MM.1S (cell line): Measurements from ENCODE around the gene FHL1.

ENCODE experiments used
- DNase-seq: peaks from one replicate; pipeline ENCODE4 v3.0.0-alpha.2; 2015
- H2AFZ ChIP-seq: fragments of 300-600 bp; sonication (generic); 2 replicates; pipeline ENCODE4 v1.6.0; 2016; ENCODE audit warnings: antibody characterized with exemption, low read length
- H3F3A ChIP-seq: fragments of 300-600 bp; sonication (generic); 2 replicates; pipeline ENCODE4 v1.6.1; 2016; ENCODE audit warnings: mild to moderate bottlenecking, antibody characterized with exemption, low read length, moderate library complexity, mixed read lengths; ENCODE audit not compliant: insufficient read depth
- H3K27ac ChIP-seq: fragments of 300-600 bp; sonication (generic); 2 replicates; pipeline ENCODE4 v1.5.1; 2016; ENCODE audit warnings: mild to moderate bottlenecking, low read length
- H3K27me3 ChIP-seq: fragments of 300-600 bp; sonication (generic); replicated peaks from 2 replicates; pipeline ENCODE4 v1.6.0; 2016; ENCODE audit warnings: low read length; ENCODE audit not compliant: insufficient read depth
- H3K36me3 ChIP-seq: fragments of 300-600 bp; sonication (generic); replicated peaks from 2 replicates; pipeline ENCODE4 v1.6.1; 2016; ENCODE audit warnings: mild to moderate bottlenecking, low read length, mixed read lengths; ENCODE audit not compliant: insufficient read depth
- H3K4me1 ChIP-seq: fragments of 300-600 bp; sonication (generic); 2 replicates; pipeline ENCODE4 v1.6.1; 2016; ENCODE audit warnings: low read length, mixed read lengths
- H3K4me2 ChIP-seq: fragments of 300-600 bp; sonication (generic); 2 replicates; pipeline ENCODE4 v1.6.0; 2016; ENCODE audit warnings: low read depth, low read length
- H3K4me3 ChIP-seq: fragments of 300-600 bp; sonication (generic); 2 replicates; pipeline ENCODE4 v1.5.1; 2016; ENCODE audit warnings: low read length, mixed read lengths
- H3K79me2 ChIP-seq: fragments of 300-600 bp; sonication (generic); 2 replicates; pipeline ENCODE4 v1.6.1; 2016; ENCODE audit warnings: mixed run types, low read length, mixed read lengths
- H3K9ac ChIP-seq: fragments of 300-600 bp; sonication (generic); 2 replicates; pipeline ENCODE4 v1.6.1; 2016; ENCODE audit warnings: low read length, mixed read lengths
- H3K9me2 ChIP-seq: fragments of 300-600 bp; sonication (generic); replicated peaks from 2 replicates; pipeline ENCODE4 v1.6.1; 2016; ENCODE audit warnings: mild to moderate bottlenecking, low read length, mixed read lengths; ENCODE audit not compliant: insufficient read depth
- H3K9me3 ChIP-seq: fragments of 300-600 bp; sonication (generic); replicated peaks from 2 replicates; pipeline ENCODE4 v1.6.1; 2016; ENCODE audit warnings: mild to moderate bottlenecking, low read length, mixed read lengths; ENCODE audit not compliant: insufficient read depth
- H4K20me1 ChIP-seq: fragments of 300-600 bp; sonication (generic); 2 replicates; pipeline ENCODE4 v1.6.1; 2016; ENCODE audit warnings: mild to moderate bottlenecking, low read length, moderate library complexity, mixed read lengths; ENCODE audit not compliant: insufficient read depth
- EZH2 ChIP-seq: fragments of 300-600 bp; sonication (generic); optimal IDR thresholded peaks from 2 replicates; pipeline ENCODE3; 2017; ENCODE audit warnings: low read depth, mild to moderate bottlenecking, antibody characterized with exemption, low read length, mixed read lengths
- EZH2phosphoT487 ChIP-seq: fragments of 300-600 bp; sonication (generic); IDR thresholded peaks from 2 replicates; pipeline ENCODE4 v1.6.1; 2018; ENCODE audit warnings: antibody characterized with exemption, low read length
- TF ChIP-seq, protein P1 (sequence below): fragments of 300-600 bp; sonication (generic); IDR thresholded peaks from 2 replicates; pipeline ENCODE4 v1.5.1; 2016; ENCODE audit warnings: antibody characterized with exemption, low read length, mixed read lengths

Gene FHL1

DNA sequence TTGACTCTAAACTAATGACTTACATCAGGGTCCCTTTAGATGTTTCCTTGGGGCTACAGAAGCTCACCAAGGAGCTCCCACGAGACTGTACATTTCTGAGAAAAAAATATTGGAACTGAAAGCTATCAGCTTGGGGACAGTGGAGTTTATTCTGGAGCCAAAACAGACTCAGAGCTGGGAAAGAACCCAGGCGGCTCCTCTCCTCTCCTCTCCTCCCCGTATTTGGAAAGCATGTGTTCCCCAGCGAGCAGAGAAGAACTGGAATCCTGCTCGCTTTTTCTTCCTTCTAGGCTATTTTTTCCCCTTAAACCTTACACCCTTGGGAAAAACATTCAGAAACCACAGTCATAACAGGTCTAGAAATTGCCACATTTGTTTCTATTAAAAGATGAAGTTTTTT lies 108.2 kb downstream of the FHL1 start:
- H3K9me3 ChIP-seq = no peaks in the 10 kb centered on the region
- peaks cover 1% of the 10 kb centered on the region; the same call in 1 of the 2 replicates for H3K79me2 ChIP-seq
- no peak overlapping the region for H2AFZ ChIP-seq
- H3F3A ChIP-seq = no peaks in the 10 kb centered on the region
- TF ChIP-seq EZH2phosphoT487 = no peak
- TF ChIP-seq, protein P1, sequence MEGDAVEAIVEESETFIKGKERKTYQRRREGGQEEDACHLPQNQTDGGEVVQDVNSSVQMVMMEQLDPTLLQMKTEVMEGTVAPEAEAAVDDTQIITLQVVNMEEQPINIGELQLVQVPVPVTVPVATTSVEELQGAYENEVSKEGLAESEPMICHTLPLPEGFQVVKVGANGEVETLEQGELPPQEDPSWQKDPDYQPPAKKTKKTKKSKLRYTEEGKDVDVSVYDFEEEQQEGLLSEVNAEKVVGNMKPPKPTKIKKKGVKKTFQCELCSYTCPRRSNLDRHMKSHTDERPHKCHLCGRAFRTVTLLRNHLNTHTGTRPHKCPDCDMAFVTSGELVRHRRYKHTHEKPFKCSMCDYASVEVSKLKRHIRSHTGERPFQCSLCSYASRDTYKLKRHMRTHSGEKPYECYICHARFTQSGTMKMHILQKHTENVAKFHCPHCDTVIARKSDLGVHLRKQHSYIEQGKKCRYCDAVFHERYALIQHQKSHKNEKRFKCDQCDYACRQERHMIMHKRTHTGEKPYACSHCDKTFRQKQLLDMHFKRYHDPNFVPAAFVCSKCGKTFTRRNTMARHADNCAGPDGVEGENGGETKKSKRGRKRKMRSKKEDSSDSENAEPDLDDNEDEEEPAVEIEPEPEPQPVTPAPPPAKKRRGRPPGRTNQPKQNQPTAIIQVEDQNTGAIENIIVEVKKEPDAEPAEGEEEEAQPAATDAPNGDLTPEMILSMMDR = no peak
- no peak for TF ChIP-seq EZH2
- no peaks in the 10 kb centered on the region for H3K4me1 ChIP-seq
- H3K9ac ChIP-seq = no peak overlapping the region
- no peak overlapping the region for H3K27ac ChIP-seq
- H3K9me2 ChIP-seq = no peaks in the 10 kb centered on the region
- no peaks in the 10 kb centered on the region for H4K20me1 ChIP-seq
- no peaks in the 10 kb centered on the region for H3K27me3 ChIP-seq
- DNase-seq = no peak
- no peaks in the 10 kb centered on the region for H3K36me3 ChIP-seq
- H3K4me2 ChIP-seq = no peak overlapping the region
- H3K4me3 ChIP-seq = no peak overlapping the region

GRCh38 chrX:136256026-136256425 lies 108.7 kb downstream of the FHL1 start:
- H3K27me3 ChIP-seq = no peaks in the 10 kb centered on the region
- H3K27ac ChIP-seq = no peak overlapping the region
- no peaks in the 10 kb centered on the region for H3K9me3 ChIP-seq
- no peaks in the 10 kb centered on the region for H3K36me3 ChIP-seq
- H2AFZ ChIP-seq = no peak overlapping the region
- H4K20me1 ChIP-seq = no peaks in the 10 kb centered on the region
- no peaks in the 10 kb centered on the region for H3K4me1 ChIP-seq
- no peak overlapping the region for H3K9ac ChIP-seq
- H3K9me2 ChIP-seq = no peaks in the 10 kb centered on the region
- H3K4me2 ChIP-seq = no peak overlapping the region
- DNase-seq = no peak
- H3F3A ChIP-seq = no peaks in the 10 kb centered on the region
- no peak overlapping the region for H3K4me3 ChIP-seq
- TF ChIP-seq, protein P1 = no peak
- TF ChIP-seq EZH2 (no peak), EZH2phosphoT487 (no peak)
- no peaks in the 10 kb centered on the region for H3K79me2 ChIP-seq

DNA sequence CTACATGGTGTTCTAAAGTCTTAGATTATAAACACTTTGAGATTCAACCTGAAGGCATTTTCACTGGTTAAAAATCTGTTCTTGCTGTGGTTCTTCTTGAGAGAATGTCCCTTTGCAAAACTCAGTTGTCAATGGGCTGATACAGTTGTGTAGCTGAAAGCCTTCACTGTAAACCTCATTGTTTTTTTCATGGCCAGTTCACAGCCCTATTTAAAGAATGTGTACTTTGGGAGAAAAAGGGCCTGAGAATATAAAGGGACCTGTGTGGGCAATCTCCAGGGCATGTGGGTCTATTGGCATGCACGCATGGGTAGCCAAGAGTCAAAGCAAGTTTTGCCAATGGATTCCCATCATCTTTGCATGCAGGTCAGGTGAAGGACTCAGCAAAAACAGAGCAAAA lies 111.6 kb downstream of the FHL1 start:
- Histone ChIP-seq H3F3A (no peaks in the 10 kb centered on the region), H3K27ac (no peak overlapping the region), H3K9me2 (no peaks in the 10 kb centered on the region), H3K9me3 (no peaks in the 10 kb centered on the region), H3K9ac (no peak overlapping the region), H4K20me1 (no peaks in the 10 kb centered on the region), H3K4me2 (no peak overlapping the region), H3K4me1 (no peaks in the 10 kb centered on the region), H3K36me3 (no peaks in the 10 kb centered on the region), H2AFZ (no peak overlapping the region), H3K27me3 (no peaks in the 10 kb centered on the region), H3K79me2 (no peaks in the 10 kb centered on the region), H3K4me3 (no peak overlapping the region)
- TF ChIP-seq EZH2phosphoT487 (no peak), EZH2 (no peak)
- TF ChIP-seq, protein P1 = no peak
- DNase-seq = no peak
